ENCODE measurements around the gene CADPS2. TPM values are rescaled to one million over a fixed set of nuclear protein-coding genes. Genes with fewer than 3 reads are reported as not detected.

The CADPS2 gene
- total RNA-seq, 1 donor from 2014 or later: 19.1 TPM

DNA sequence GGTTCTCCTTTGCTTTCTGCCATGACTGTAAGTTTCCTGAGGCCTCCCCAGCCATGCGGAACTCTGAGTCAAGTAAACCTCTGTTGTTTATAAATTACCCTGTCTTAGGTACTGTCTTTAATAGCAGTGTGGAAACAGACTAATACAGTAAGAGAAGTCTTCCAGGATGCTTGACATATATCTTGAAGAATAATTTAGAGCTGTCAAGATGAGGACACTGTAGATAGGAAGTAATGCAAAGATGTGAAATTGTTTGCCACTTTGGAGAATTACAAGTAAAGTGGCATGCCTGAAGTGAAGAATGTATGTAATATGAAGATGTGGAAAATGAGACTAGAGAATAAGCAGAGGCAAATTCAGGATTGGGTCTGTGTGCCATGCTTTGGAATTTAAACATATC lies 2.9 kb upstream of the CADPS2 start:
- no peak overlapping the region for H3K27ac ChIP-seq
- H3K36me3 Mint-ChIP-seq: no peaks in the 10 kb centered on the region
- no peak for DNase-seq (ENCODE audit: low spot score)
- H4K20me1 ChIP-seq (ENCODE audit: low read depth): peaks cover 6% of the 10 kb centered on the region
- H3K4me1 ChIP-seq: peaks cover 14% of the 10 kb centered on the region
- no peak overlapping the region for H3K9ac ChIP-seq
- no peak overlapping the region for H3K4me2 ChIP-seq
- peaks cover 22% of the 10 kb centered on the region for H3K4me1 Mint-ChIP-seq
- no peak overlapping the region for H3K4me3 ChIP-seq
- peaks cover 23% of the 10 kb centered on the region for H3F3A ChIP-seq (ENCODE audit: low read depth)
- no peak overlapping the region for H2AFZ ChIP-seq (replicated peaks)
- H3K36me3 ChIP-seq: no peaks in the 10 kb centered on the region
- peaks cover 40% of the 10 kb centered on the region for H3K27me3 ChIP-seq
- H3K4me3 Mint-ChIP-seq: no peak overlapping the region
- H3K79me2 ChIP-seq (ENCODE audit: low read depth): no peaks in the 10 kb centered on the region
- H3K27ac Mint-ChIP-seq: no peak overlapping the region
- no peaks in the 10 kb centered on the region for H3K9me3 Mint-ChIP-seq
- TF ChIP-seq EZH2phosphoT487 (IDR thresholded peaks at IDR 0.05): no peak
- TF ChIP-seq, protein P1, sequence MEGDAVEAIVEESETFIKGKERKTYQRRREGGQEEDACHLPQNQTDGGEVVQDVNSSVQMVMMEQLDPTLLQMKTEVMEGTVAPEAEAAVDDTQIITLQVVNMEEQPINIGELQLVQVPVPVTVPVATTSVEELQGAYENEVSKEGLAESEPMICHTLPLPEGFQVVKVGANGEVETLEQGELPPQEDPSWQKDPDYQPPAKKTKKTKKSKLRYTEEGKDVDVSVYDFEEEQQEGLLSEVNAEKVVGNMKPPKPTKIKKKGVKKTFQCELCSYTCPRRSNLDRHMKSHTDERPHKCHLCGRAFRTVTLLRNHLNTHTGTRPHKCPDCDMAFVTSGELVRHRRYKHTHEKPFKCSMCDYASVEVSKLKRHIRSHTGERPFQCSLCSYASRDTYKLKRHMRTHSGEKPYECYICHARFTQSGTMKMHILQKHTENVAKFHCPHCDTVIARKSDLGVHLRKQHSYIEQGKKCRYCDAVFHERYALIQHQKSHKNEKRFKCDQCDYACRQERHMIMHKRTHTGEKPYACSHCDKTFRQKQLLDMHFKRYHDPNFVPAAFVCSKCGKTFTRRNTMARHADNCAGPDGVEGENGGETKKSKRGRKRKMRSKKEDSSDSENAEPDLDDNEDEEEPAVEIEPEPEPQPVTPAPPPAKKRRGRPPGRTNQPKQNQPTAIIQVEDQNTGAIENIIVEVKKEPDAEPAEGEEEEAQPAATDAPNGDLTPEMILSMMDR (IDR thresholded peaks at IDR 0.05): no peak
- TF ChIP-seq EZH2 (IDR thresholded peaks at IDR 0.05): no peak
- no peaks in the 10 kb centered on the region for H3K9me3 ChIP-seq (ENCODE audit: low read depth)
- H3K27me3 Mint-ChIP-seq (ENCODE audit: insufficient read depth, low read depth): peaks cover 8% of the 10 kb centered on the region

- Histone ChIP-seq H3K9ac (no peak overlapping the region), H3K79me2 (ENCODE audit: low read depth) (no peaks in the 10 kb centered on the region)
Observed at GRCh38 chr7:122887848-122888247, 1.6 kb upstream of the CADPS2 start.

DNA sequence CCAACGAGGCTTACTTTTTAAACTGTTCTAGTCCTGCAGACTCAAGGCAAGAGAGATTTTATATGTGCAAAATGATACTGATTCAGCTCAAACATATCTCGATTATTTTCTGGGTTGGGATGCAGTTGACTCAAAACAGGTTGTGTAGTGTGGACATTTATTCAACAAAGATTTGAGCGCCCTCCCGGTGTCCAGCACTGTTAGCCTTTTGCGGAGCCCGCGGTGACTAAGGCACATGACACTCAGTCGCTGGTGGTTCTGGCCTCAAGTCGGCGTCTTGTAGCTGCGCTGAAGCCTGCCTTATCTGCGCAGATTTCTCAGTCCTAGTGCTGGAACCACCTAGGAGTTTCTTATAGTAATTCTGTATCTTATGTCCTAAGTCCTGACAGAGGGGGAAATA lies 938 bp upstream of the CADPS2 start:
- no peaks in the 10 kb centered on the region for H3K36me3 Mint-ChIP-seq
- H3K4me2 ChIP-seq: peak overlapping the region; percentile 92
- no peak overlapping the region for H3K9ac ChIP-seq
- H3K4me1 ChIP-seq: peaks cover 28% of the 10 kb centered on the region
- H3K4me3 ChIP-seq: peak overlapping the region; percentile 71
- peaks cover 40% of the 10 kb centered on the region for H3K27me3 ChIP-seq
- peak overlapping the region; percentile 92 for H2AFZ ChIP-seq (replicated peaks)
- H3K9me3 Mint-ChIP-seq: no peaks in the 10 kb centered on the region
- H3K4me3 Mint-ChIP-seq: peak overlapping the region; percentile 90
- H3K79me2 ChIP-seq (ENCODE audit: low read depth): no peaks in the 10 kb centered on the region
- no peaks in the 10 kb centered on the region for H3K9me3 ChIP-seq (ENCODE audit: low read depth)
- DNase-seq (ENCODE audit: low spot score): peak; percentile 84
- peaks cover 29% of the 10 kb centered on the region for H3K4me1 Mint-ChIP-seq
- H4K20me1 ChIP-seq (ENCODE audit: low read depth): peaks cover 6% of the 10 kb centered on the region
- H3K27me3 Mint-ChIP-seq (ENCODE audit: insufficient read depth, low read depth): peaks cover 8% of the 10 kb centered on the region
- TF ChIP-seq, protein P1 (IDR thresholded peaks at IDR 0.05): peak; percentile 26
- TF ChIP-seq EZH2 (IDR thresholded peaks at IDR 0.05): no peak
- peaks cover 23% of the 10 kb centered on the region for H3F3A ChIP-seq (ENCODE audit: low read depth)
- H3K27ac Mint-ChIP-seq: no peak overlapping the region
- H3K27ac ChIP-seq: no peak overlapping the region
- H3K36me3 ChIP-seq: no peaks in the 10 kb centered on the region

More at GRCh38 chr7:122887848-122888247, 1.6 kb upstream of the CADPS2 start:
- H3K4me1 Mint-ChIP-seq: peaks cover 29% of the 10 kb centered on the region
- no peaks in the 10 kb centered on the region for H3K9me3 Mint-ChIP-seq
- H3K4me3 Mint-ChIP-seq: peak overlapping the region; percentile 90
- no peaks in the 10 kb centered on the region for H3K36me3 Mint-ChIP-seq
- peaks cover 8% of the 10 kb centered on the region for H3K27me3 Mint-ChIP-seq (ENCODE audit: insufficient read depth, low read depth)
- no peak overlapping the region for H3K27ac Mint-ChIP-seq
- Histone ChIP-seq H4K20me1 (ENCODE audit: low read depth) (peaks cover 6% of the 10 kb centered on the region), H3F3A (ENCODE audit: low read depth) (peaks cover 23% of the 10 kb centered on the region), H3K27ac (no peak overlapping the region), H3K4me3 (no peak overlapping the region), H3K9me3 (ENCODE audit: low read depth) (no peaks in the 10 kb centered on the region), H3K4me2 (no peak overlapping the region), H2AFZ (replicated peaks) (no peak overlapping the region), H3K4me1 (peaks cover 26% of the 10 kb centered on the region), H3K36me3 (no peaks in the 10 kb centered on the region), H3K27me3 (peaks cover 40% of the 10 kb centered on the region)
- TF ChIP-seq, protein P1 (IDR thresholded peaks at IDR 0.05): no peak
- TF ChIP-seq EZH2 (IDR thresholded peaks at IDR 0.05) (no peak), EZH2phosphoT487 (IDR thresholded peaks at IDR 0.05) (no peak)
- no peak for DNase-seq (ENCODE audit: low spot score)

Data from neural progenitor cell (in vitro differentiated cells).